ENCODE results near the gene CCDC148. TPM values are rescaled to one million over a fixed set of nuclear protein-coding genes. Genes with fewer than 3 reads are reported as not detected.
"Not testable (repeated sequence)": the region's sequence is repeated elsewhere in the genome, so short reads cannot be mapped to it uniquely, and the experiment has no call there.

The CCDC148 gene
- total RNA-seq, 1 donor from 2014 or later, result 1.0 TPM

DNA sequence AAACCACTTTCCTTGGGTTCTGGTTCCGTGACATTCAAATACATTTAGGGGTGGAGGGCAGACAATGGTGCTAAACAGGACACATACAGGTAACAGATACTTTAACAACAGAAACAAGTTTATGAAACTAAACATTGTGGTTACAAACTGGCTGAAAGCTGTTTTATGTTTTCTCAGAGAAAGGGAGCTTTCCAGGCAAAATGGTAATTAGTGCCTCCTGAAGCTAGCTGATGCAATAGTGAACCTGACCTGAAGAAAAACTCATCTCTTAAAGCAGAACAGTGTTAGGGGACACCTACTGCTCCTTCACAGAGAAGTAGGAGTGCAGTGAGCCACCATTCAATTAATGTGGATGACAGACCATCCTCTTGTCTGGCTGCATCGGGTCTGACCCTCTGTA lies 138.9 kb downstream of the CCDC148 start:
- no peak overlapping the region for H3K4me3 ChIP-seq (ENCODE audit: low read depth, low read length)
- no peaks in the 10 kb centered on the region for H3K27me3 ChIP-seq (ENCODE audit: control insufficient read depth, insufficient read depth, low read length)
- TF ChIP-seq, protein P1, sequence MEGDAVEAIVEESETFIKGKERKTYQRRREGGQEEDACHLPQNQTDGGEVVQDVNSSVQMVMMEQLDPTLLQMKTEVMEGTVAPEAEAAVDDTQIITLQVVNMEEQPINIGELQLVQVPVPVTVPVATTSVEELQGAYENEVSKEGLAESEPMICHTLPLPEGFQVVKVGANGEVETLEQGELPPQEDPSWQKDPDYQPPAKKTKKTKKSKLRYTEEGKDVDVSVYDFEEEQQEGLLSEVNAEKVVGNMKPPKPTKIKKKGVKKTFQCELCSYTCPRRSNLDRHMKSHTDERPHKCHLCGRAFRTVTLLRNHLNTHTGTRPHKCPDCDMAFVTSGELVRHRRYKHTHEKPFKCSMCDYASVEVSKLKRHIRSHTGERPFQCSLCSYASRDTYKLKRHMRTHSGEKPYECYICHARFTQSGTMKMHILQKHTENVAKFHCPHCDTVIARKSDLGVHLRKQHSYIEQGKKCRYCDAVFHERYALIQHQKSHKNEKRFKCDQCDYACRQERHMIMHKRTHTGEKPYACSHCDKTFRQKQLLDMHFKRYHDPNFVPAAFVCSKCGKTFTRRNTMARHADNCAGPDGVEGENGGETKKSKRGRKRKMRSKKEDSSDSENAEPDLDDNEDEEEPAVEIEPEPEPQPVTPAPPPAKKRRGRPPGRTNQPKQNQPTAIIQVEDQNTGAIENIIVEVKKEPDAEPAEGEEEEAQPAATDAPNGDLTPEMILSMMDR (IDR thresholded peaks at IDR 0.05; ENCODE audit: insufficient read depth, low read length, poor library complexity, severe bottlenecking), result no peak
- H3K36me3 ChIP-seq (ENCODE audit: control insufficient read depth, insufficient read depth, low read length), result no peaks in the 10 kb centered on the region
- DNase-seq (ENCODE audit: low read depth), result no peak

DNA sequence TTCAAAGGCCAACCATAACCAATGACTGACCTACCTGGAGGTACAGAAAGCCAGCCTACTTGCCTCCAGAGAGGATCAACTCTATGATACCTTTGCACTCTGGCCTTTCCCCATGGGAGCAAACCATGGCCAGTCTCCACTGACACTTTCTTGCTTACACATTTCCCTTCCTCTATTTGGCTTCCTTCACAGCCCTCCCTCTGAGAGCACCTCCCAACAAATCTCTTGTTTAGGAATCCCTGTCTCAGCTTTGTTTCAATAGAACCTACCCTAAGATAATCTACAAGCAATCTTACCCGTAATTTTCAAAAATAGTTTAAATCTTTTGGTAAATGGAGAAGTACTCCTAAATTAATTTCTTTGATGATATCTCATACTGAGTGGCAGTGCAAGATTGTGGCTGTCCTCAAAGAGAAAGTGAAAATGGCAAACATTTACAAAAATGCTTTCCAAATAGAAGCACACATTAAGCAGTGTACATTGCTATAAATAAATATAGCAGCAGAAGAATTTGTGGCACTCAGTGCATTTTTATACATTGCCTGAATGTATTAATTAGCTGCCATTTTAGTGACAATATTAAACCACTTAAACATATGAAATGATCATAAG lies 140.6 kb downstream of the CCDC148 start:
- Histone ChIP-seq H3K36me3 (ENCODE audit: control insufficient read depth, insufficient read depth, low read length) (no peaks in the 10 kb centered on the region), H3K4me3 (ENCODE audit: low read depth, low read length) (no peak overlapping the region)
- DNase-seq (ENCODE audit: low read depth), result no peak

DNA sequence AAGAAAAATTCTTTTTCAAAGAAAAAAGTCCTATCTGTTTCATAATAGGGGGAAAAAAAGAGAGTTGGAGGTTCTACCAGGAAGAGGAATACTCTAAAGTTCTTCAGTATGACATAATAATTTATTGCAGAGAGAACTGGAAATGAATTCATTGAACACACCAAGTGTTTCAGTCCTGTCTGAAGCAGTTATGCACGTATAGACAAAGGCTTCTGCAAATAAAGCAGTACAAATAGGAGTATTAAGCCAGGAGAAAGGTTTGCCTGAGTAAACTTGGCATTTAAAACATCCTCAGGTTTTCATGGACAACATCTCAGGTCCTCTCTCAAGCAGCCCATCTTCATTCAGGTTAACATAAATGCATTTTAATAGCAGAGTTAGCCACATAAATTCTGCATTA lies 141.6 kb downstream of the CCDC148 start:
- no peak for DNase-seq (ENCODE audit: low read depth)
- no peaks in the 10 kb centered on the region for H3K27me3 ChIP-seq (ENCODE audit: control insufficient read depth, insufficient read depth, low read length)
- H3K36me3 ChIP-seq (ENCODE audit: control insufficient read depth, insufficient read depth, low read length), result no peaks in the 10 kb centered on the region
- TF ChIP-seq, protein P1 (IDR thresholded peaks at IDR 0.05; ENCODE audit: insufficient read depth, low read length, poor library complexity, severe bottlenecking), result no peak
- no peak overlapping the region for H3K4me3 ChIP-seq (ENCODE audit: low read depth, low read length)

More for the DNA sequence above, 140.6 kb downstream of the CCDC148 start:
- TF ChIP-seq, protein P1 (IDR thresholded peaks at IDR 0.05; ENCODE audit: insufficient read depth, low read length, poor library complexity, severe bottlenecking), result no peak
- no peaks in the 10 kb centered on the region for H3K27me3 ChIP-seq (ENCODE audit: control insufficient read depth, insufficient read depth, low read length)

DNA sequence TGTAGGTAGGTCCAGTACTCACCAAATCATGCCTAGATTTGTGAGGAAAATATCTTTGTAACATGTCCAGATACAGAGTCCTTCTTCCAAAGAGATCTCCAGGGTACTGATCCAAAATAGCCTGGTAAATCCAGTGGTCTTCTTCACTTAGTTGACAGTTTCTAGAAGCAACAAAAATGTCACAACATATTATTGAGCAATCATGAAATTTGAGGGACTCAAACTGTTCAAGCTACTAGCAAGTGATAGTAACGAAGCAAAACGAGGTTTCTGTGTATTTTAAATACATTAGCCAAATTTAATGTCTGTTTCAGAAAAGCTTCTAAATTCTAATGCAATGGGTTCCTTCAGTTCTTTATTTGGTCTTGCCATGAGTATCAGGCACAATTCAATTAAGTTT lies 142.8 kb downstream of the CCDC148 start:
- TF ChIP-seq, protein P1 (IDR thresholded peaks at IDR 0.05; ENCODE audit: insufficient read depth, low read length, poor library complexity, severe bottlenecking), result no peak
- DNase-seq (ENCODE audit: low read depth), result no peak
- H3K4me3 ChIP-seq (ENCODE audit: low read depth, low read length), result no peak overlapping the region
- H3K36me3 ChIP-seq (ENCODE audit: control insufficient read depth, insufficient read depth, low read length), result no peaks in the 10 kb centered on the region
- no peaks in the 10 kb centered on the region for H3K27me3 ChIP-seq (ENCODE audit: control insufficient read depth, insufficient read depth, low read length)

DNA sequence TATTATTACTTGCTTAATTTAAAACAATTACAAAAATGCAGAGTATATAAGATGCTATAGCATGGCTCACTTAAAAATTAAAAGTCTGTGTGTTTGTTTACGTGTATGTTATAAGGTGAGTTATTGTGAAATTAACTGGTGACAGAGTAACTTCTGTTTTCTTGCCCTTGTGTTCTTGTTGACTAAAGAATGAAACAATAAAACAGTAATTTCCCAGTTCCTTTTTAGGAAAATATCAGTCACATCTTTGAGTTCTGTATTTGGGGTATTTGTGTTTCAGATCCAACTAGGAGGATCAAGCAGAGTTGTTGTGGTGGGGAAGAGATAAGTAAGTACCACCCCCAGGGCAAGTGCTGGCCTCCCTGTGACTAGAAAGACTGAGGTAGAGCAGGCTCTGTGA lies 143.6 kb downstream of the CCDC148 start:
- Histone ChIP-seq H3K4me3 (ENCODE audit: low read depth, low read length) (no peak overlapping the region), H3K36me3 (ENCODE audit: control insufficient read depth, insufficient read depth, low read length) (no peaks in the 10 kb centered on the region), H3K27me3 (ENCODE audit: control insufficient read depth, insufficient read depth, low read length) (no peaks in the 10 kb centered on the region)
- DNase-seq (ENCODE audit: low read depth), result no peak
- TF ChIP-seq, protein P1 (IDR thresholded peaks at IDR 0.05; ENCODE audit: insufficient read depth, low read length, poor library complexity, severe bottlenecking), result no peak

DNA sequence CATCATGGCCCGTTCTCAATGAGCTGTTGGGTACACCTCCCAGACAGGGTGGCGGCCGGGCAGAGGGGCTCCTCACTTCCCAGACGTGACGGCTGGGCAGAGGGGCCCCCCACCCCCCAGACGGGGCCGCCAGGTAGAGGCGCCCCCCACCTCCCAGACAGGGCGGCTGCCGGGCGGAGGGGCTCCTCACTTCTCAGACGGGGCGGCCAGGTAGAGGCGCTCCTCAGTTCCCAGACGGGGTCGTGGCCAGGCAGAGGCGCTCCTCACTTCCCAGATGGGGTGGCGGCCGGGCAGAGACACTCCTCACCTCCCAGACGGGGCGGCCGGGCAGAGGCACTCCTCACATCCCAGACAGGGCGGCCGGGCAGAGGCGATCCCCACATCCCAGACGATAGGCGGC lies 146.1 kb downstream of the CCDC148 start:
- not testable (repeated sequence) for H3K36me3 ChIP-seq (ENCODE audit: control insufficient read depth, insufficient read depth, low read length); H3K27me3 ChIP-seq (ENCODE audit: control insufficient read depth, insufficient read depth, low read length); DNase-seq (ENCODE audit: low read depth); H3K4me3 ChIP-seq (ENCODE audit: low read depth, low read length)

Data from kidney epithelial cell (primary cell).